Embryonic facial prominence (tissue), 1 donor: ENCODE results near the gene TMEM62.

ENCODE experiments used
- DNase-seq: peaks from one replicate; pipeline ENCODE4 v3.0.0-alpha.2; 2016; ENCODE audit errors: extremely low spot score

Gene TMEM62

DNA sequence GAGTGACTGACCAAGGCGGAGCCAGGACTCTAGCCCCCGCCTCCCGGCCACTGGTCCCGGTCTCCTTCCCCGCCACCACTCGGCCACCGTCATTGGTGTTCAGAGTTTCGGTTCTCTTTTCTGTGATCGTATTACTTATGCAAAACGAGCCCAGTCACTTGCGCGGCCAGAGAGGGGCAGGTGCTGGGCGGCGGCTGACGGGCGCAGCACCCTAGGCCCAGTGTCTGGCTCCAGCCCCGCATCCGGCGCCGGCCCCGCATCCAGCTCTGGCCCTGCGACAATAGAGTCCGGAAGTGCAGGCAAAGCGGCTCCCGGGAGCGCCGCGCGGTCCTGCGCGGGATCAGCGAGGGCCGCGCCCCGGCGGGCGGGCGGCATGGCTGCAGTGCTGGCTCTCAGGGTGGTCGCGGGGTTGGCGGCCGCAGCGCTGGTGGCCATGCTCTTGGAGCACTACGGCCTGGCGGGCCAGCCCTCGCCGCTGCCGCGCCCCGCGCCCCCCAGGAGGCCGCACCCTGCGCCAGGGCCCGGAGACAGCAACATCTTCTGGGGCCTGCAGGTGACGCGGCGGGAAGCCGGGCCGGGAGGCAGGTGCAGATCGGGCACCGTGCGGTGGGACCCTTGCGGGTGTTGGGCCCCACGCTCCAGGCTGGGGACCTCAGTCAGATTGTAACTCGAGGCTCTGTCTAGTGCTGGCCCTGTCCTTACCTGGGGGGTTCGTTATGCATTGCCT lies at the start of gene TMEM62:
Gene TMEM62, plus strand, starts transcription at position 157 of the 727 bp plus-strand sequence. Its CDS starts 217 bp downstream, at position 374.
- DNase-seq, result peak; percentile 10

- no peak for DNase-seq
Observed at GRCh38 chr15:43085921-43086320, 47.5 kb upstream of the TMEM62 start.

DNA sequence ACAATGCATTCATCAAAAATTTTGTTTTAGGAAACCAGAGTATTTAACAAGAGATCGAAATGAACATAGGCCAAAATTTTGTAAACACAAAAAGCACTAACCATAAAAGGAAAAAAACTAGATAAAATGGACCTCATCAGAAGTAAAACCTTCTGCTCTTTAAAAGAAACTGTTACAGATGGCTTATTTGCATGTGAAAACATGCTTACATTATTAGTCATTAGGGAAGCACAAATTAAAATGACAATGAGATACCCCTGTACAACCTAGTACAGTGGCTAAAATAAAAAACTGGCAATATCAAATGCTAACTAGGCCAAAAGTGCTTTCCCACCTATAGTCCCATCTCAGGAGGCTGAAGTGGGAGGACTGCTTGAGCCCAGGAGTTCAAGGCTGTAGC lies 46.8 kb upstream of the TMEM62 start:
- no peak for DNase-seq

DNA sequence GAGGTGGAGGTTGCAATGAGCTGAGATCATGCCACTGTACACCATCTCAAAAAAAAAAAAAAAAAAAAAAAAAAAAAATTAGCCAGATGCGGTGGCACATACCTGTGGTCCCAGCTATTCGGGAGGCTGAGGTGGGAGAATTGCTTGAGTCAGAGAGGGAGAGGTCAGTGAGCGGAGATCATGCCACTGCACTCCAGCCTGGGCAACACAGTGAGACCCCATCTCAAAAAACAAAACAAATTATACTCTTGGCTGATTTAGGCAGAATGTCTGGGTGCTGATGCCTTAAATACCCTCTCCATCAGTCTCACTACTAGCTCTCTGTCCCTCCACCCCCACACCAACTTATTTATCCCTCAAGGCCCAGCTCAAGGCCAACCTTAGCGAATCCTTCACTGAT lies 41.5 kb upstream of the TMEM62 start:
- DNase-seq, result no peak

DNA sequence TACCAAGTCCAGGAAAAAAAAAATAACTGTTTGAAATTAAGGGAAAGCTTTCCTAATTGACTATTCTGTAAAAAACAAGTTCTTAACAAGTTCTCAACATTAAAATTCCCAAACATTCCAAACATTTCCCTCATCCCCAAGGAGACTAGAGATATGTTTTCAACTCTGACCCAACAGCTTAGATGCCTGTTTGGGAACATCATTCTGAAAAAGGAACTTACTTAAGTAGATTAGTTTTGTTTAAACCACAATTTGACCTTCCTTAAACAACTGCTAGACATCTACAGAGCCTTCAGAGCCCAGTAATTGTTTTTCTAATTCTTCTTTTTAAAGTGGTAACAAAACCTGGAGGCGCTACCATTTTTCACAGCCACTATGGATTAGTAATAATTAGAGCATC lies 40.4 kb upstream of the TMEM62 start:
- no peak for DNase-seq

GRCh38 chr15:43094416-43095030 lies 38.9 kb upstream of the TMEM62 start:
- DNase-seq, result no peak

- no peak for DNase-seq
Observed at GRCh38 chr15:43095243-43095642, 38.1 kb upstream of the TMEM62 start.

- no peak for DNase-seq
Observed at GRCh38 chr15:43095708-43096347, 37.6 kb upstream of the TMEM62 start.

DNA sequence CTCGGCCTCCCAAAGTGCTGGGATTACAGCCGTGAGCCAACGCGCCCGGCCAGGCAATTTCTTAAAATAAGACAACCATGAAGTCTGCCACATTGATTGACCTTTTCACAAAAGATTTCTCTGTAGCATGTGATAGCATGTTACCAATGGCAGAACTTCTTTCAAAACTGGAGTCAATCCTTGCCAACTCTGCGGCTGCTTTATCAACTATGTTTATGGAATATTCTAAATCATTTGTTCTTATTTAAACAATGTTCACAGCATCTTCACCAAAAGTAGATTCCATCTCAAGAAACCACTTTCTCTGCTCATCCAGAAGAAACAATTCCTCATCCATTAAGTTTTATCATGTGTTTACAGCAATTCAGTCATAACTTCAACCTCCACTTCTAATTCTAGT lies 37.0 kb upstream of the TMEM62 start:
- DNase-seq, result no peak

DNA sequence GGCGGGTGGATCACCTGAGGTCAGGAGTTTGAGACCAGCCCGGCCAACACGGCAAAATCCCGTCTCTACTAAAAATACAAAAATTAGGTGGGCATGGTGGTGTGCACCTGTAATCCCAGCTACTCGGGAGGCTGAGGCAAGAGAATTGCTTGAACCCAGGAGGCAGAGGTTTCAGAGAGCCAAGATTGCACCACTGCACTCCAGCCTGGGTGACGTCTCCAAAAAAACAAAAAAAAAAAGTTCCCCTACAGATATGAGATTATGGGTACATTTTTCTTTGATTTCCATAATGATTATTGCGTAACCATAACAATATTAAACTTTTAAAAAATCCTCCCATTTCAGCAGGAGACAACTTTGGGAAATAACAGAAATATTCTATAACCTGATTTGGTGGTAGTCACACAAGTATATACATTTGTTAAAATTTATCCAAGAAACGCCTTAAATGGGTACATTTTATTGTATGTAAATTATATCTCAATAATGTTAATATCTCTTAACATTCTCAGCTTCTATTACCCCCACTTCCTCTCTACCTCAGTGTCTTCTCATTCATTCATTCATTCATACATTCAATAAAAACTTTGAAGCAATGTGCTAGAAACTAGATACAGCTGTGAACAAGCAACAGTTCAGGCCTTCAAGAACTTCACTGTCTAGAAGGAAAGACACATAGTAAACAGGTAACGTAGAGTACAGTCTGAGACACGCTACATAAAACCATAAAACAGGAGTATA lies 34.1 kb upstream of the TMEM62 start:
- no peak for DNase-seq

DNA sequence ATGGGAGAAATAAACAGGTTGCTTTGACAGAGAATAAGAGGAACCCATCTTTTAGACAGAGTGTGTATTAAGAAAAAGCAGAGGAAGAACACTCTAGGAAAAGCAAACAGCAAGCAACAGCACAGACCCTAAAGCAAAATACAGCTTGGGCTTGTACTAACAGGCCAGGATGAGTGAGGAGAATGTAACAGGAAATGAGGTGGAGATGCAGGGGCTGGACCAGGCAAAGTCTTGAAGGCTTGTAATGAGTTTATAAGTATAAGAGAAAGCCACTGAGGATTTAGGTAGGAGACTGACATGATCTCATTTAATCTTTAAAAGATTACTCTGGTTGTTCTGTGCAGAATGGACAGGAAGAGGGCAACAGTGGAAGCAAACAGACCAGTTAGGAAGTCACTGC lies 32.4 kb upstream of the TMEM62 start:
- no peak for DNase-seq

GRCh38 chr15:43102187-43102586 lies 31.2 kb upstream of the TMEM62 start:
- no peak for DNase-seq

GRCh38 chr15:43103907-43104306 lies 29.5 kb upstream of the TMEM62 start:
- no peak for DNase-seq

- no peak for DNase-seq
Observed at GRCh38 chr15:43104426-43104825, 29.0 kb upstream of the TMEM62 start.

DNA sequence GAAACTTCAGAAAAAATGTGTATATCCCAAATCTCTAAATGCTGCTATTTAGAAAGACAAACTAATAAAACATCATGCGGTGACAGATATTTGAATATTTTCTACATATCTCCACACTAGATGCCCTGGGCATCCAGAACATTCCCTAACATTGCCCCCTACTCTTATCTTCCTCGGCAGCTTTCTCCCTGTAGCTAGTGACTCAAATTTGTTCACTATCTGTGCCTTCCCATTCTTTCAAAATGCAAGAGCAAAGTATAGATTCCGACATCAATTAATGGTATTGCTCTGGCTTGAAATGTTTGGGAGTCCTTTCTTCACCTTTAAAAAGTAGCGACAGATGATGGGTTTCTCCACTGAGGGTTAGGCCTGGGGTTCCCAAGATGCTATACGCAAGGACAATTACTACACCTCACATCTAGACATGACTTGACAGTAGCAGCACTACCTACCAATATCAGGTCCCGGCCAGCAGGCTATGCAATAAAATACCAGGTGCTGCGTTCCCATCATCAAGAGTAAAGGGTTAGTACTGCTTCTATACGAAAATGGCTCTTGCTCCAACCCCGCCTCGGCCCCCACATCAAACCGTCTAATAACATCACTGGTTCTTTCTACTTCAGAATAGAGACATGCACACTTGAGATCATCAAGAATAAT lies 28.2 kb upstream of the TMEM62 start:
- no peak for DNase-seq

DNA sequence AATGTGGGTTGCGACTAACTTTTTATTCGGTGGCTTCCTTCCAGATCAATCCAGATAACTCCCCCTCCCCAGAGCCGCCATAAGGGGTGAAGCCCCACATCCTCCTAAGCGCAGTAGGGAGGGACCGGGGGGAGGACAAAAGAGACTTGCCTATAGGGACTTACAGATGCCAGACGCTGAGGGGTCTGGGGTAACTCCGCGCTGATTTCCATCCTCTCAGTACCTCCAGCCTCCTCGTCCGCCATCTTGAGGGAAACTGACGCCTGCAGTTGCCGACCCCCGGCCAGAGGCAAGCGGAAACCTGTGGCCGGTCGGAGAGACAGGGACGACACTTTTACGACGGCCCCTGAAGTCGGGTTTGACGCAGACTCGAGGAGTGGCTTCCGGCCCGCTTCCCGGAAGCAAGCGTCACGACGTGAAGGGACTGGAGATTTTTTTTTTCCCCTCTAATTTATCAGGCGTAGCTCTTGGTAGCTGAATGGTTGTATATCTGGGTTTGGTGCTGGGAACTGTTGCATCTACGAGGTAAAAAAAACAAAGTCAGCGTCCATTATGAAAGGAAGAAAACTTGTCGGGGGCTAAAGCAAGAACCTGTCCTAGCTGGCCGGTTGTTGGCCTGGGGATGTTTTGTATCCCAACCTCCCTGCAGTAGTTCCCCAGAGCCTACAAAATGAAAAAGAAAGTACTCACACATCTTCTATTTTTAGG lies 27.5 kb upstream of the TMEM62 start, which contains the start of gene UBR1:
Gene UBR1, minus strand, starts transcription at position 261 of the 708 bp plus-strand sequence. Its CDS starts 16 bp downstream, at position 245.
- DNase-seq, result peak; percentile 90

DNA sequence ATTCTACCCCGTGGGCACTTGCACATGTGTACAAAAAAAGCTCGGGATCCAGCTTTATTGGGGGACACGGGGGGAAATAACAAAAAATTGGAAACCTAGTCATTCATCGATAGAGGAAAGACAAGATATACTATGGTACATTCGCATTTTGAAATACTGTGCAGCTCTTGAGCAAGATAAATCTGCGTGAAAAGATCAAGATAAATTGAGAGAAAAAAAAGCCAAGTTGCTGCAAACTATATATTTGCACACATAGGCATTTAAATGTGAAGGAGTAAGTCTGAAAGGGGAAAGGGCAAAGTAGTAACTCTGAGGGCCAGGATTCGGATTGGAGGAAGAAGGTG lies 26.9 kb upstream of the TMEM62 start:
- DNase-seq, result no peak

GRCh38 chr15:43107751-43108150 lies 25.6 kb upstream of the TMEM62 start:
- no peak for DNase-seq

- DNase-seq, result no peak
Observed at GRCh38 chr15:43111354-43111753, 22.0 kb upstream of the TMEM62 start.

GRCh38 chr15:43118286-43118685 lies 15.1 kb upstream of the TMEM62 start:
- DNase-seq, result no peak

DNA sequence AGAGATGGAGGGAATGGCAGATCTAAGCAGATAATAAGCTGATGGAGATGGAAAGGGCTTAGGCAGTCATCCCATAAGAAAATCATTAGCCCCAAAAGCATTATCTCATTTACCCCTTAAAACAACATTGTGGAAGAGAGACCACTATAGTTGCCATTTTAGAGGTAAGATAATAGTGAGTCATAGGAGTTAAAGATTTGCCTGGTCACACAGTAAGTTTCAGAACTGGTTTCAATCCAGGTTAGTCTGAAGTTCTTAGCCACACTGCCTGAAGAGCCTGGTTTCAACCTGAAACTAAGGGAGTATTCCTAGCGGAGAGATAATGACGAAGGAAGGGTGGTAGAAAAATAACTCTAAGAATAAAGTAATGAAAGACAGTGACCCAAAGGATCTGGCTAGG lies 14.6 kb upstream of the TMEM62 start:
- no peak for DNase-seq
